HepG2 (cell line): ENCODE data around the gene SMIM12. TPM values are rescaled to one million over a fixed set of nuclear protein-coding genes. Genes with fewer than 3 reads are reported as not detected.

ENCODE experiments used
- ATAD3A ChIP-seq: sonication (generic); formaldehyde crosslinking; IDR thresholded peaks from 2 replicates; pipeline ENCODE4 v1.4.0; 2020; ENCODE audit warnings: missing genetic modification reagents
- CBFB ChIP-seq: sonication (generic); formaldehyde crosslinking; IDR thresholded peaks from 2 replicates; pipeline ENCODE4 v1.4.0; 2020; ENCODE audit warnings: missing genetic modification reagents
- CCAR2 ChIP-seq: fragments of 200-400 bp; formaldehyde crosslinking; optimal IDR thresholded peaks from 2 replicates; pipeline ENCODE3; 2018; ENCODE audit warnings: low read depth, mild to moderate bottlenecking, low read length, moderate library complexity
- CREBL2 ChIP-seq: sonication (generic); formaldehyde crosslinking; IDR thresholded peaks from 2 replicates; pipeline ENCODE4 v1.8.1; 2023; ENCODE audit warnings: missing genetic modification reagents, mild to moderate bottlenecking, borderline replicate concordance
- EP300 ChIP-seq, 3 experiments: sonication (generic) in 1 of 3; formaldehyde crosslinking in 1 of 3; IDR thresholded peaks; 2 replicates each; pipeline versions ENCODE4 v1.5.1 to v1.6.1; 2011 to 2020; ENCODE audit warnings: low read depth in 2 of 3, low read length in 2 of 3, borderline replicate concordance in 1 of 3, improper control_type of control experiment in 1 of 3, mild to moderate bottlenecking in 1 of 3, missing genetic modification reagents in 1 of 3, moderate library complexity in 1 of 3
- ESRRA ChIP-seq: sonication (generic); formaldehyde crosslinking; IDR thresholded peaks from 2 replicates; pipeline ENCODE4 v1.5.1; 2020; ENCODE audit warnings: mild to moderate bottlenecking, low read depth, missing genetic modification reagents
- HDAC2 ChIP-seq: sonication (generic); formaldehyde crosslinking; IDR thresholded peaks from 2 replicates; pipeline ENCODE4 v1.4.0; 2020; ENCODE audit warnings: missing genetic modification reagents
- IRF1 ChIP-seq: sonication (generic); formaldehyde crosslinking; IDR thresholded peaks from 2 replicates; pipeline ENCODE4 v1.4.0; 2020; ENCODE audit warnings: low read depth, mild to moderate bottlenecking, missing genetic modification reagents
- KDM3A ChIP-seq: IDR thresholded peaks from 2 replicates; pipeline ENCODE4 v1.6.1; 2018; ENCODE audit warnings: low read depth, missing compliant biosample characterization
- KLF13 ChIP-seq: sonication (generic); formaldehyde crosslinking; IDR thresholded peaks from 2 replicates; pipeline ENCODE4 v1.4.0; 2020; ENCODE audit warnings: mild to moderate bottlenecking, missing genetic modification reagents
- SALL1 ChIP-seq: sonication (generic); formaldehyde crosslinking; IDR thresholded peaks from 2 replicates; pipeline ENCODE4 v1.8.0; 2022; ENCODE audit warnings: mild to moderate bottlenecking, missing genetic modification reagents
- SIX4 ChIP-seq: sonication (generic); formaldehyde crosslinking; IDR thresholded peaks from 2 replicates; pipeline ENCODE4 v1.4.0; 2020; ENCODE audit warnings: missing genetic modification reagents
- SMAD1 ChIP-seq: sonication (generic); formaldehyde crosslinking; IDR thresholded peaks from 2 replicates; pipeline ENCODE4 v1.4.0; 2020; ENCODE audit warnings: missing genetic modification reagents, low read depth, mild to moderate bottlenecking, borderline replicate concordance
- SMARCC2 ChIP-seq: fragments of 450-650 bp; IDR thresholded peaks from 2 replicates; pipeline ENCODE4 v1.6.1; 2017; ENCODE audit warnings: antibody characterized with exemption, mild to moderate bottlenecking
- SOX13 ChIP-seq, 3 experiments: fragments of 450-650 bp in 1 of 3; sonication (generic) in 1 of 3; formaldehyde crosslinking in 1 of 3; IDR thresholded peaks in 2 of 3; conservative IDR thresholded peaks in 1 of 3; 2 replicates each; pipeline versions ENCODE4 v1.5.0 to v1.6.1; 2016 to 2020; ENCODE audit warnings: antibody characterized with exemption in 1 of 3, mild to moderate bottlenecking in 1 of 3, missing compliant biosample characterization in 1 of 3, missing genetic modification reagents in 1 of 3, moderate library complexity in 1 of 3
- SRY ChIP-seq: sonication (generic); formaldehyde crosslinking; IDR thresholded peaks from 2 replicates; pipeline ENCODE4 v1.8.0; 2022; ENCODE audit warnings: mild to moderate bottlenecking, missing genetic modification reagents
- SSRP1 ChIP-seq: IDR thresholded peaks from 2 replicates; pipeline ENCODE4 v1.6.1; 2016; ENCODE audit warnings: control low read depth
- TGIF2 ChIP-seq: IDR thresholded peaks from 2 replicates; pipeline ENCODE4 v1.6.1; 2016; ENCODE audit warnings: control low read depth, missing compliant biosample characterization
- TSC22D2 ChIP-seq: sonication (generic); formaldehyde crosslinking; IDR thresholded peaks from 2 replicates; pipeline ENCODE4 v1.5.1; 2020; ENCODE audit warnings: missing genetic modification reagents, mild to moderate bottlenecking, borderline replicate concordance
- ZBTB2 ChIP-seq: sonication (generic); formaldehyde crosslinking; IDR thresholded peaks from 2 replicates; pipeline ENCODE4 v1.8.0; 2022; ENCODE audit warnings: low read depth, missing genetic modification reagents
- ZBTB3 ChIP-seq: sonication (generic); formaldehyde crosslinking; IDR thresholded peaks from 2 replicates; pipeline ENCODE4 v1.4.0; 2020; ENCODE audit warnings: low read depth, mild to moderate bottlenecking, moderate library complexity, missing genetic modification reagents, borderline replicate concordance
- ZNF205 ChIP-seq: IDR thresholded peaks from 2 replicates; pipeline ENCODE4 v1.6.1; 2018; ENCODE audit warnings: missing biosample characterization, missing genetic modification reagents
- ZNF501 ChIP-seq: sonication (generic); formaldehyde crosslinking; IDR thresholded peaks from 2 replicates; pipeline ENCODE4 v1.5.1; 2020; ENCODE audit warnings: mild to moderate bottlenecking, moderate library complexity, missing genetic modification reagents
- ZNF563 ChIP-seq: sonication (generic); formaldehyde crosslinking; IDR thresholded peaks from 2 replicates; pipeline ENCODE4 v1.8.0; 2022; ENCODE audit warnings: mild to moderate bottlenecking, moderate library complexity, missing genetic modification reagents
- ZNF761 ChIP-seq: sonication (generic); formaldehyde crosslinking; conservative IDR thresholded peaks from 2 replicates; pipeline ENCODE4 v1.4.0; 2020; ENCODE audit warnings: mild to moderate bottlenecking, missing genetic modification reagents
- ZNF768 ChIP-seq: sonication (generic); formaldehyde crosslinking; IDR thresholded peaks from 2 replicates; pipeline ENCODE4 v1.4.0; 2020; ENCODE audit warnings: missing genetic modification reagents
- ZNF891 ChIP-seq: sonication (generic); formaldehyde crosslinking; IDR thresholded peaks from 2 replicates; pipeline ENCODE4 v1.5.0; 2020; ENCODE audit warnings: mild to moderate bottlenecking, missing genetic modification reagents
- ZSCAN5A ChIP-seq: sonication (generic); formaldehyde crosslinking; IDR thresholded peaks from 2 replicates; pipeline ENCODE4 v1.8.0; 2022; ENCODE audit warnings: mild to moderate bottlenecking, missing genetic modification reagents, borderline replicate concordance
- ZSCAN9 ChIP-seq: IDR thresholded peaks from 2 replicates; pipeline ENCODE4 v1.6.1; 2016; ENCODE audit warnings: borderline replicate concordance
- polyA plus RNA-seq, 8 experiments: library from polyadenylated mRNA; depleted of rRNA in 3 of 8; stranded (reverse) in 7 of 8; unstranded in 1 of 8; fragments of >200 nt; fragmentation: Illumina TruSeq in 4 of 8; extraction: Trizol in 4 of 8; gene quantifications; 2 replicates each; pipeline versions ENCODE4 v1.2.1 to v1.2.3, GENCODE V29; 2011 to 2016; ENCODE audit warnings: low read depth in 4 of 8, missing spikeins in 1 of 8, mixed read lengths in 1 of 8; ENCODE audit not compliant: insufficient read depth in 1 of 8
- total RNA-seq, 5 experiments: library from RNA; depleted of rRNA; stranded (reverse); fragments of >200 nt; fragmentation: Illumina TruSeq; extraction: Trizol; gene quantifications; 2 replicates each; pipeline ENCODE4 v1.2.3, GENCODE V29; 2016; ENCODE audit warnings: low read depth in 1 of 5

SMIM12 gene
- total and polyA plus RNA-seq, 2 of the 13 experiments (the other 11 are each of a cell fraction or from before 2014, with no cell fraction given) = 20.1 to 41.3 TPM

- no peak for TF ChIP-seq ZSCAN5A (CRISPR knock-in tag)
- TF ChIP-seq KDM3A (CRISPR knock-in tag) = no peak
- peak; percentile 50 for TF ChIP-seq SALL1 (CRISPR knock-in tag)
- TF ChIP-seq HDAC2 (CRISPR knock-in tag) = peak; percentile 30; the same call in 1 of the 2 replicates
- no peak for TF ChIP-seq TSC22D2 (CRISPR knock-in tag)
- no peak for TF ChIP-seq ZNF761 (CRISPR knock-in tag)
- TF ChIP-seq KLF13 (CRISPR knock-in tag) = no peak
- TF ChIP-seq CCAR2 = no peak
- no peak for TF ChIP-seq ZNF768 (CRISPR knock-in tag)
- no peak for TF ChIP-seq ZNF501
- no peak for TF ChIP-seq ESRRA (CRISPR knock-in tag)
- TF ChIP-seq IRF1 = no peak
- TF ChIP-seq SMAD1 (CRISPR knock-in tag) = no peak
- no peak for TF ChIP-seq ZBTB2 (CRISPR knock-in tag)
- TF ChIP-seq ZBTB3 (CRISPR knock-in tag) = no peak
- no peak for TF ChIP-seq ZNF563 (CRISPR knock-in tag)
- 0 out of 4 replicates have a peak, but pooled peaks of 1 of the 2 experiments have one; percentile 22 for TF ChIP-seq EP300 (IDR thresholded peaks at IDR 0.05; ENCODE audit: low read depth in 2 of 2, low read length in 2 of 2)
- TF ChIP-seq EP300 (CRISPR knock-in tag; IDR thresholded peaks at IDR 0.05; ENCODE audit: borderline replicate concordance) = no peak
- TF ChIP-seq SMARCC2 = no peak
- no peak for TF ChIP-seq ATAD3A
- no peak for TF ChIP-seq SRY (CRISPR knock-in tag)
- TF ChIP-seq ZNF891 = 0 out of 2 replicates have a peak, but pooled peaks have one; percentile 45
- no peak for TF ChIP-seq TGIF2 (CRISPR knock-in tag)
- no peak for TF ChIP-seq ZNF205 (CRISPR knock-in tag)
- no peak for TF ChIP-seq CREBL2
- no peak for TF ChIP-seq SSRP1 (CRISPR knock-in tag)
- TF ChIP-seq SOX13 (IDR thresholded peaks at IDR 0.05) = peak; percentile 74
- TF ChIP-seq SOX13 (CRISPR knock-in tag; conservative IDR thresholded peaks at IDR 0.05 in 1 of 2, IDR thresholded peaks at IDR 0.05 in 1 of 2) = peak in 1 of 2 experiments; percentile 95; a peak in 2 of 4 replicates
- no peak for TF ChIP-seq SIX4 (CRISPR knock-in tag)
- no peak for TF ChIP-seq CBFB
- no peak for TF ChIP-seq ZSCAN9 (CRISPR knock-in tag)
Measured at GRCh38 chr1:34847094-34847493, 12.5 kb downstream of the SMIM12 start (continued).
